Neural cell (in vitro differentiated cells): ENCODE data around the gene FARP1. TPM values are rescaled to one million over a fixed set of nuclear protein-coding genes. Genes with fewer than 3 reads are reported as not detected.

ENCODE experiments used
- H2AFZ ChIP-seq: fragments of 200-600, 300-800 bp; sonication (generic), shearing (Covaris generic); 2 replicates; pipeline ENCODE4 v1.6.0; 2014; ENCODE audit warnings: low read depth, mild to moderate bottlenecking, antibody characterized with exemption, low read length, moderate library complexity
- H3F3A ChIP-seq: fragments of 200-600 bp; shearing (Covaris generic); 2 replicates; pipeline ENCODE4 v1.6.1; 2016; ENCODE audit warnings: mild to moderate bottlenecking, moderate library complexity, mixed read lengths, antibody characterized with exemption, low read length; ENCODE audit not compliant: insufficient read depth, poor library complexity, severe bottlenecking
- H3K27ac ChIP-seq: fragments of 200-600, 300-800 bp; sonication (generic), shearing (Covaris generic); 2 replicates; pipeline ENCODE4 v1.5.1; 2014; ENCODE audit warnings: mild to moderate bottlenecking, low read length, moderate library complexity
- H3K27me3 ChIP-seq: fragments of 300-800, 200-600 bp; sonication (generic), shearing (Covaris generic); 2 replicates; pipeline ENCODE4 v1.6.0; 2014; ENCODE audit warnings: mild to moderate bottlenecking, low read depth, low read length, moderate library complexity; ENCODE audit not compliant: insufficient read depth
- H3K36me3 ChIP-seq: fragments of 300-800, 200-600 bp; sonication (generic), shearing (Covaris generic); 2 replicates; pipeline ENCODE4 v1.5.1; 2014; ENCODE audit warnings: mild to moderate bottlenecking, antibody characterized with exemption, low read length, moderate library complexity; ENCODE audit not compliant: insufficient read depth
- H3K4me2 ChIP-seq: fragments of 300-800, 200-600 bp; sonication (generic), shearing (Covaris generic); 2 replicates; pipeline ENCODE4 v1.6.0; 2014; ENCODE audit warnings: mild to moderate bottlenecking, low read length
- H3K4me3 ChIP-seq: fragments of 300-800, 200-600 bp; sonication (generic), shearing (Covaris generic); 2 replicates; pipeline ENCODE4 v1.5.1; 2014; ENCODE audit warnings: mild to moderate bottlenecking, low read length, moderate library complexity
- H3K79me2 ChIP-seq: fragments of 200-600 bp; shearing (Covaris generic); replicated peaks from 2 replicates; pipeline ENCODE4 v1.6.0; 2014; ENCODE audit warnings: mild to moderate bottlenecking, low read length, moderate library complexity; ENCODE audit not compliant: insufficient read depth
- H3K9ac ChIP-seq: fragments of 300-800, 200-600 bp; sonication (generic), shearing (Covaris generic); 2 replicates; pipeline ENCODE4 v1.6.1; 2016; ENCODE audit warnings: mild to moderate bottlenecking, low read length, mixed read lengths
- H3K9me2 ChIP-seq: fragments of 200-600 bp; shearing (Covaris generic); 2 replicates; pipeline ENCODE4 v1.6.1; 2016; ENCODE audit warnings: mild to moderate bottlenecking, low read length, mixed read lengths; ENCODE audit not compliant: insufficient read depth
- H3K9me3 ChIP-seq: fragments of 200-600, 300-800 bp; sonication (generic), shearing (Covaris generic); 2 replicates; pipeline ENCODE4 v1.6.1; 2016; ENCODE audit warnings: mild to moderate bottlenecking, mixed run types, low read length, moderate library complexity, mixed read lengths
- H4K20me1 ChIP-seq: fragments of 200-600 bp; shearing (Covaris generic); 2 replicates; pipeline ENCODE4 v1.6.1; 2016; ENCODE audit warnings: mild to moderate bottlenecking, mixed run types; ENCODE audit not compliant: insufficient read depth
- CTCF ChIP-seq: fragments of 450-650 bp; IDR thresholded peaks from 2 replicates; pipeline ENCODE4 v1.5.1; 2014; ENCODE audit warnings: antibody characterized with exemption, mild to moderate bottlenecking, moderate library complexity; ENCODE audit not compliant: poor library complexity, severe bottlenecking
- EP300 ChIP-seq: fragments of 450-650 bp; conservative IDR thresholded peaks from 2 replicates; pipeline ENCODE4 v1.6.1; 2014; ENCODE audit warnings: antibody characterized with exemption, mild to moderate bottlenecking, moderate library complexity; ENCODE audit not compliant: poor library complexity, severe bottlenecking
- MXI1 ChIP-seq: fragments of 450-650 bp; conservative IDR thresholded peaks from 2 replicates; pipeline ENCODE4 v1.6.1; 2014; ENCODE audit warnings: antibody characterized with exemption, mild to moderate bottlenecking; ENCODE audit not compliant: poor library complexity, severe bottlenecking
- REST ChIP-seq: IDR thresholded peaks from 2 replicates; pipeline ENCODE4 v1.6.1; 2012; ENCODE audit warnings: borderline replicate concordance
- SMC3 ChIP-seq: fragments of 450-650 bp; conservative IDR thresholded peaks from 2 replicates; pipeline ENCODE4 v1.6.1; 2014; ENCODE audit warnings: antibody characterized with exemption, mild to moderate bottlenecking, moderate library complexity; ENCODE audit not compliant: poor library complexity
- TAF1 ChIP-seq: IDR thresholded peaks from 2 replicates; pipeline ENCODE4 v1.6.1; 2012; ENCODE audit warnings: low read depth
- polyA plus RNA-seq: library from polyadenylated mRNA; depleted of rRNA; stranded (reverse); fragments of >200 nt; gene quantifications from 2 replicates; pipeline ENCODE4 v1.2.3, GENCODE V29; 2014

The FARP1 gene
- polyA plus RNA-seq, 1 donor from 2014 or later, result 19.7 TPM

GRCh38 chr13:98454389-98454881, 311.5 kb downstream of the FARP1 start:
- H3K9me3 ChIP-seq, result no peaks in the 10 kb centered on the region
- no peaks in the 10 kb centered on the region for H3K36me3 ChIP-seq
- no peaks in the 10 kb centered on the region for H3F3A ChIP-seq
- H3K9me2 ChIP-seq, result no peaks in the 10 kb centered on the region
- H3K79me2 ChIP-seq, result peaks cover 2% of the 10 kb centered on the region
- H4K20me1 ChIP-seq, result no peaks in the 10 kb centered on the region
- no peak overlapping the region for H3K27ac ChIP-seq
- no peak overlapping the region for H2AFZ ChIP-seq
- TF ChIP-seq EP300, result no peak
- TF ChIP-seq TAF1, result no peak
- TF ChIP-seq CTCF, result no peak
- TF ChIP-seq REST, result no peak
- no peak overlapping the region for H3K9ac ChIP-seq
- no peaks in the 10 kb centered on the region for H3K27me3 ChIP-seq
- no peak overlapping the region for H3K4me3 ChIP-seq
- H3K4me2 ChIP-seq, result no peak overlapping the region

GRCh38 chr13:98456413-98456845, 313.5 kb downstream of the FARP1 start:
- H3K4me2 ChIP-seq, result no peak overlapping the region
- H3F3A ChIP-seq, result no peaks in the 10 kb centered on the region
- H3K79me2 ChIP-seq, result peaks cover 2% of the 10 kb centered on the region
- no peak overlapping the region for H3K9ac ChIP-seq
- H3K4me3 ChIP-seq, result no peak overlapping the region
- no peak overlapping the region for H3K27ac ChIP-seq
- H3K27me3 ChIP-seq, result no peaks in the 10 kb centered on the region
- H3K36me3 ChIP-seq, result no peaks in the 10 kb centered on the region
- H3K9me3 ChIP-seq, result no peaks in the 10 kb centered on the region
- no peak overlapping the region for H2AFZ ChIP-seq
- H4K20me1 ChIP-seq, result no peaks in the 10 kb centered on the region
- TF ChIP-seq CTCF (no peak), SMC3 (no peak), MXI1 (no peak), EP300 (no peak)
- H3K9me2 ChIP-seq, result no peaks in the 10 kb centered on the region
